HG03108 (cell line): Measurements from ENCODE around the gene CTSO.
"Not testable (repeated sequence)": the region's sequence is repeated elsewhere in the genome, so short reads cannot be mapped to it uniquely, and the experiment has no call there.

Experiments
- ATAC-seq: cut with Tn5 transposase; IDR thresholded peaks from one replicate; pipeline ENCODE4 v1.9.1; 2021; ENCODE audit warnings: moderate library complexity; ENCODE audit not compliant: unreplicated experiment

CTSO gene

DNA sequence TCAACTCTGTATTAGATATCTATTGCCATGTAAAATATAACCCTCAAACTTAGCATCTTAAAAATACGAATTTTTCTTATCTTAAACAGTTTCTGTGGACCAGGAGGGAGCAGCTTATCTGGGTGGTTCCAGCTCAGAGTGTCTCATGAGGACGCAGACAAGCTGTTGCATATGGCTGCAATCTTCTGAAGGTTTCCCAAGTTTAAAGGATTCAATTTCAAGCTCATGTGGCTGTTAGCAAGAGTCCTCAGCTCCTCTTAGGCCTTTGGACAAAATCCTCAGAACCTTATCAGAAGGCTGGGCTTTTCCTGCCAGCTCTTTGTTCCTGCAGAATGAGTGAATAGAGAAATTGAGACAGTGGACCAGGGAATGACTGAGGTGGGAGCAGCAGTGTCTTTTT lies 2.8 kb upstream of the CTSO start:
- ATAC-seq = no peak

DNA sequence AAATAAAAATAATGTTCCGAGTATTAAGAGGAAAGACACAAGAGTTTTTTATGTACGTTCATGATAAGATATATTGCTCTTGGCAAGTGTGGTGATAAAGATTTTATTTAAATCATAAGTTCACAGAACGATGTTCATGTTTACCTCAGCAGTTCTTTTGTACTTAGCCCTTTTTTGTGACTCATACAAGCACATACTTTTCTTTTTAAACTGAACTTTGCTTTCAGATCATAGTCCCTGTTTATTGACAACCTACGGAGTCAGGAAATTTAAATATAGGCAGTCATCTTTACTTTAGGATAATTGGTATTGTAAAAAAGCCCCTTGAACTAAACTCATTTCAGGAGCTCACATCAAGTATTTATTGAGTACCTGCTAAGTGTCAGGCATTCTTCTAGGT lies 1.3 kb upstream of the CTSO start:
- ATAC-seq = no peak

DNA sequence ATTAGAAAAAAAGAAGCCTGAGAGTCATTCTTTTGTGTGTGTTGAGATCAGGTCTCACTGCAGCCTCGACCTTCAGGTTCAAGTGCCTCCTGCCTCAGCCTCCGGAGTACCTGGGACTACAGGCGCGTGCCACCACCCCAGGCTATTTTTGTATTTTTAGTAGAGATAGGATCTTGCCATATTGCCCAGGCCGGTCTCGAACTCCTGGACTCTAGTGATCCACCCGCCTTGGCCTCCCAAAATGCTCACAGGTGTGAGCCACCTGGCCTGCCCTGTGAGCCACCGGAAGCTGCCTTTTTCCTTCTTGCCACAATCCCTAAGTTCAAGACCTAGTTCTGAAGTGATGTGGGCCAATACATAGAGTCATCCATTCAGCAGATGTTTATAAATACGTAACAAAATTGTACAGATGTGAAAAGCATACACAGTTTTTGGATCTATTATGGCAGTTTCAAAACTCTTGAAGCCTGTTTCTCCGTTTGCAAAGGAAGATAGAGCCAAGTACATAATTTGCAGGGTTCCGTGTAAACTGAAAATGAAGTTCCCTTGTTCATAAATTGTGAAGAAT lies 536 bp upstream of the CTSO start:
- no peak for ATAC-seq

DNA sequence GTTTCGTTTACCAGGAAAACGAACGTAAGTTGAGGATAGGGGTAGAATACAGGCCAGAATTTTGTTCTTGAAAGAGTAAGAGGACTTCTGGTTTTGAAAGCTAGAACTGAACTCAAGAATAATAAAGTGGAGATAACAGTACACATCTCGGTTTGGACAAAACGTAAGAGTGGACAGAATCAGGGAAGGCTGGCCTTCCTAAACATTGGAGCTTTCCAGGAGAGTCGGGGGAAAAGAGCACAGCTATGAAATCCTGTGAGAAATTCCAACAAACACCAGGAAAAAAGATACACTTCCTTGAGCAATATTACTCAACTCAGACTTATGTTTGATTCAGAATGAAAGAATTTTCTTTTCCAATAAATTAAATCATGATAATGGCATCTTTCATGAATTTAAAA lies 1.2 kb downstream of the CTSO start:
- ATAC-seq = no peak

DNA sequence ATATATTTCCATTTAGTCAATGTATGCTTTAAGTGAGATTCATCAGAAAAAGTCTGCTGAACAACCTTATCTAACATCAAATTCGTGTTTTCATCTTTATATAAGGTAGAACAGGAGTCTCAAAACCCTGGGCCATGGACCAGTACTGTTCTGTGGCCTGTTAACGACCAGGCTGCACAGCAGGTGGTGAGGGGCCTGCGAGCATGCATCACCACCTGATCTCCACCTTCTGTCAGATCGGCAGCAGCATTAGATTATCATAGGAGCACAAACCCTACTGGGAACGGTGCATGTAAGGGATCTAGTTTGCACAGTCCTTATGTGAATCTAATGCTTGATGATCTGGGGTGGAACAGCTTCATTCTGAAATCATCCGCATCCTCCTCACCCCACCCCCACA lies 3.2 kb downstream of the CTSO start:
- no peak for ATAC-seq

DNA sequence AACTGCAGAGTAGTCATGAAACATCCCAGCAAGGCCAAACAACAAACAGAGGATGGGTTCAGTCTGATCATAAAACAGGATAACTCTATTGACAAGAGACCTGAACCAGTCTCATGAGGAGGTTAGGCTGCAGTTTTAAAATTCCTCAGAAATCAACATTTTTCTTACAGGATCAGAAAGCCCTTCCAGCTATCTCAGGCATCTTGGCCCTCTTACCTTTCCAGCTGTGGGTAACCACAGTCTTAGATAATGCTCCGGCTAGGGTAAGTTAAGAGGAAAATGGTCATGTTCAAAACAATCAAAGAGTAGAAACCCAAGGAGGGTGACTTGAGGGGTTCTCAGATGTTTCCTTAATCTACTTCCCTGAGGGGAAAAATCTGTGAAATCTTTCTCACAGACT lies 5.1 kb downstream of the CTSO start:
- ATAC-seq = no peak

DNA sequence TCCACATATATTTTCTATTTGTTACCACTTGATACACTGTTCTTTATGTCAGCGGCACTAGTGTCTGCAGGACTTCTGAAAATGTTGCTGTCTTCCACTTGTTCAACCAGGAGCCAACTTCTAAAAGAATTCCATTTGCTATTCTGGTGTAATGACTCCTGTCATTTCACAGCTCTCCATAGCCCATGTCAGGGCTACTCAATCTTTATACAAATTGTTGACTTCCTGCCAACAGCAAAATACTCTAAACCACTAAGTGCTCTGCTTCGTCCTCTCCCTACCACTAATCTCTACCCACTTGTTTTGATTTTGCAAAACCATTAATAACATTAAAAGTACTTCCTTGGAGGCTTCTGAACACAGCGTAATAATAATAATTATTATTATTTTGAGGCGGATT lies 7.2 kb downstream of the CTSO start:
- ATAC-seq = no peak

DNA sequence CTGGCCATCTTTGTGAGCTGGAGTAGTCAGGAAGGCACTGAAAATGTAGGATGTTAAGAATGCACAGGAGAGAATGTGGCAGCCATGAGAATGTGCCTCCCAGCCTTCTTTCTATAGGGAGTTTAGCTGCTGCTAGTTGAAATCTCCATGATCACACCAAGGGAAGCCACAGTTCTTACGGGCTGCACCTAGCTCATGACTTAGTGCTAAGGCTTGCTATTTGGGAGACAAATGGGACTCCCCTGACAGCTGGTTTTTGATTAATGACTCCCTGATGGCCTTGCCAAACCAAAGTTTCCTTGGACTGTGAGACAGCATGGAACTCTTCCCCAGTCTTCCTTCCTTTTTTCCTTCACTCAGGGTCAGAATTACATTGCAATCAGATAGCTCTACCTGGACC lies 9.2 kb downstream of the CTSO start:
- ATAC-seq = no peak

DNA sequence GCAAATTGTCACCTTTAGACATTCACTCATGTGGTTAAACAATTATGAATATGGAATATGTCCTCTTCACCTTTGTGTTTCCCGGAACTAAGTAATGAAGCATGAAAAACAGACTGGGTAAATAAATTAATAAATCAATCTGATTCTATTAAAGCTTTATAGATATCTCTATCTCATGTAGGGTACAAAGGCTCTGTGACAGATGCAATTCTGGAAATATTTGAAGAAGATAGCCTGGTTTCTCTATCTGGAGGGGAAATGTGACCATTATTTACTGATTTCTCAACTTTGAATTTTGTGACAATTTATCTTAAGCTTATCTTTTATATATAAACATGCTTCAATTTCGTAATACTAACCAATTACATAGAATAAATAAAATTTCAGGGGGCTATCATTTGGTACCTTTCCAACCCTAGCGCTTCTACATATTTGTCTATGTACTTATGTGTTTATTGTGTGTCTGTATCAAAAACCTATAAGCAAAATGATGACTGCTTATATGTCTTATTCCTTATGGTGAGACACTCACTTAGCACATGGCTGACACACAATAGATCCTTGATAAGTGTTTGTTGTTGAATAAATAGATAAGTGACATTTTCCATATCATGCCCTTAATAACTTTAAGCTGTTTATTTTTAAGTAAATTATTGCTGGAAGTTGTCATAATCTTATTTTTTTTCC lies 9.9 kb downstream of the CTSO start:
- ATAC-seq = no peak

DNA sequence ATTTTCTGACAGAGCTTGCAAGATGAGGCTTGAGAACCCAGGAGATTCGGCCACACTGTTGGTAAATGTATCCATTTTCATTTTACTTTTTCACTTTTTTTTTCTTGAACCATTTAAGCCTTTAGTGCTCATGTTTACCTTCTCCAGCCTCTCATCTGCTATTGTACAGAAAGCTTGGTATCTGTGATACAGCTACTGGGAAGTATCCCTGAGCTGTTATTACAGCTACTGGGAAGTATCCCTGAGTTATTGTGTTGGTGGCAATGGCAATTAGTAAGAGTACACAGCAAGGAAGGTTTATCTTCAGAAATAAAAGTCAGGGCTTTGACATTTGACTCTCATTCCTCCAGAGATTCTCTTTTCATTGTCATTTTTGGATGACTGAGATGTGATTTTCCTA lies 11.8 kb downstream of the CTSO start:
- ATAC-seq = no peak

DNA sequence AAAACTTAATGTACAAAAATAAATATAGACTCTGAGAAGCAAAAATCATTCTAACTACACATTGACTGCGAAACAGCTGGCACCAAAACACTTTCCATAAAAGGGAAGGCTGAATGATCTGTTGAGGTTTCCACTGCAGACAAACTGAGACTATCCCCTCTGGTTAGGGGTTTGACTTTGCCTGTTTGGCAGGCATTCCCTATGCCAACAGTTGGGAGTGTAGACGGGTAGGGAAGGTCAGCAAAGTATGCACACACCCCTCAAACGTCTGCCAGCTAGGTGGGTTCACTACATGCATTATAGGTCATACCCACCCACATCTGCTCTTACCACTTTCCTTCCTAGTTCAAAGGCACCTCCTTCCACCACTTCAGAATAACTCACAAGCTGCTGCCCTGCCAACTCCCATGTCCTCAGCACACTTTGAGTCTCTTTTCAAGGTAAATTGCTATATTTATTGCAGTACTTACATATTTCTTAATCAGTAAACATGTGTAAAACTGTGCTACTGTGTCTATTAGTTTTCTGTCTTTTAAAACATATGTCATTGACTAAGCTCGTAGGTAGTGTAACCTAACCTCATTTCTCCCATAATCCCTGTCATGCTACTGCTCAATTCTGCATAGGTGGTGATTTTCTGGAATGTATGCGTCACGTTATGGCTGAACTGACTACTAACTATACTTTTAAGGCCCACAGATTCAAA lies 12.4 kb downstream of the CTSO start:
- no peak for ATAC-seq

DNA sequence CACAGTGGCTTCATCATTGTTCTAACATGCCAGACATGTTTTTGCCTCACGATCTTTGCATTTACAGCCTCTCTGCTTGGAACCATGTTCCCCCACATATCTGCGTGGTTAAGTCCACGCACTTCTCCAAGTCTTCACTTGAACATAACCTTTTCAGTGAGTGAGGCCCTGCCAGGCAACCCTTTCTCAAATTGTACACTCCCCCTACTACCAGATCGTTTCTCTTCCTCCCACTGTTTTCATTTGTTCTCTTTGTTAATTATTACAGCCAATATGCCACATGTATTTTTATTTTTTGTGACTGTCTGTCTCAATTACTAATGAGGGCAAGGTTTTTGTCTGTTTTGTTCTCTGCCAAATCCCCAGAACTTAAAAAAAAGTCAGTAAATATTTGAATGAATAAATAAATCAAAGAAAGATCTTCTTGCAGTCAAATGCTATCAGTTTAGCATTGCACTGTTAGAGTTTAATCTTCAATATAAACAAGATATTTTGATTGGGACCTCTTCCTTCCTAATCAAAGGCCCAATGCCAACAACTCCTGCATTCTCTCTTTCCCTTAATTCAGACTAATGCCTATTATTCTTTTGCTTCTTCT lies 18.2 kb downstream of the CTSO start:
- ATAC-seq = no peak

DNA sequence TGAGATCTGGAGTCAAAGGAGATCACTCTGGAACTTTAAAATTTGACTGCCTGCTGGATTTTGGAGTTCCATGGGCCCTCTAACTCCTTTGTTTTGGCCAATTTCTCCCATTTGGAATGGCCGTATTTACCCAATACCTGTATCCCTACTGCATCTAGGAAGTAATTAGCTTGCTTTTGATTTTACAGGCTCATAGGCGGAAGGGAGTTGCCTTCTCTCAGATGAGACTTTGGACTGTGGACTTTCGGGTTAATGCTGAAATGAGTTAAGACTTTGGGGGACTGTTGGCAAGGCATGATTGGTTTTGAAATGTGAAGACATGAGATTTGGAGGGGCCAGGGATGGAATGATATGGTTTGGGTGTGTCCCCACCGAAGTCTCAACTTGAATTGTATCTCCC lies 19.0 kb downstream of the CTSO start:
- ATAC-seq = not testable (repeated sequence)

DNA sequence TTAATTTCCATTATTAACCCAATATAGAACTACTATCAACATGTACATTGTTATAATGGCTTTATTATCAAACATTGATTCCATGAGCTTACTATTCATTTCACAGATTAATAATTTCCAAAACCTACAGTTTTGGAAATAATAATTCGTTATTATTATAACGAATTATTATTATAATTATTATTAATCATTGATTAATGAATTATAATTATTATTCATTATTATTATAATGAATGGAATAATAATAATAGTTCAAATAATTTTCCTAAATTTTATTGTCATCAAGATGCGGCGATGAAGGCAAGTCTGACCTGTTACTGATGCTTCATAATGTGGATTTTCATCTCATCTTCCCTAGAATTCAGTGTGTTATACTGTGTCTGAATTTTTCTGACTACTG lies 22.0 kb downstream of the CTSO start:
- ATAC-seq = no peak

DNA sequence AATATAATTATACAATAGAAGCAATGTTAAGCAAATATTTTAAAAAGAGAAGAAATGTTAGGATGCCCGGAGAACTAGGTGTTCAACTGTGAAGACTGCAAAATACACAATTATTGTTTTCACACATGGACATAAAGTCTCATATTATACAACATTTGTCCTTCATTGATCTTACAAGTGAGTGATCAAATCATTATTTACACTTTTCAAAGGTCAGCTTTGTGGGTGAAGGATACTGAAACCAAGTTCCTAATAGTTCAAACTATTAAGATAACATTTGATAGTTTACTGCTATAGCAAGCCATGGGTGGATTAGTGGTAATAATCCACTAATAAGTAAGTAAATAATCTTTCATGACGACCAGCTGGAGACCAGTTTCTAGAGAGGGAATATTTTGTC lies 23.3 kb downstream of the CTSO start:
- ATAC-seq = no peak

DNA sequence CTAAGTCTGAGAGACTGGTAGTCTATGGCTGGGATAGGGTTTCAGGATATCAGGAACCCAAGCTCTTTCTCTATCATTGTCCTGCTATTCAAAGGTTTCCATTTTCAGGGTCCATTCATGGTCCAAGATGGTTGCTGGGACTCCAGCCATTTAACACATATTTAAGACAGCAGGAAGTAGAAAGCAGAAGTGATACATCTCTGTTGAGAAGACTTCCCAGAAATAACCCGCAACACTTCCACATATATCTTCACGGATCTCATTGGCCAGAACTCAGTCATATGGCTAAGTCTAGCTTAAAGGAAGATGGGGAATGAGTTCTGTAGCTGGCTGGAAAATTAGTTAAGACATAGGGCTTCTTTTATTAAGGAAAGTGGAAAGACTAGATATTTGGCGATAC lies 23.8 kb downstream of the CTSO start:
- no peak for ATAC-seq

DNA sequence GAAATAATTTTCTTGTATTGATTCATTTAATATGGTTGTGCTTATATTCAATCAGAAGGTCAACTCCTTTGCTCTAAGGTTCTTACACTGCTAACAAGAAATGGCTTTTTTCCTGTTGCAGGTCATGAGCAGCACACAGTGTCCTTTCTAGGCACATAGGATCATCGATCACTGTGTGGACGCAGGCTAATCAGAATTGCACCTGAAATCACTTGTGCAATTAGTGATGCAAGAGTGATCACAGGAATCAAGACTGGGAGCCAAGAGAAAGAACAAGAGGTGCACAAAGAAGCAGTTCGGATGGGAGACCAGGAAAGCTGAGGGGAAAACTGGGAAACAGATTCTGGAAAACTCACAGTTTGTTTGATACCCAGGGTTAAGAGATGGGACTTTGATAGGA lies 29.0 kb downstream of the CTSO start:
- ATAC-seq = no peak

DNA sequence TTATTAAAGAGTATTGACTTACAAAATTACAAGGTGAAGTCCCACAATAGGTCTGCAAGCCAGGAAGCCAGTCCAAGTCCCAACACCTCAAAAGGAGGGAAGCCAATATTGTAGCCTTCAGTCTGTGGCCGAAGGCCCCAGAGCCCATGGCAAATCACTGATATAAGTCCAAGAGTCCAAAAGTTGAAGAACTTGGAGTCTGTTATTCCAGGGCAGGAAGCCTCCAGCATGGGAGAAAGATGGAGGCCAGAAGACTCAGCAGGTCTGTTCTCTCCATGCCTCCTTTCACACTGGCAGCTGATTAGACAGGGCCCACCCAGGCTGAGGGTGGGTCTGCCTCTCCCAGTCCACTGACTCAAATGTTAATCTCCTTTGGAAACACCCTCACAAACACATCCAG lies 32.1 kb downstream of the CTSO start:
- ATAC-seq = no peak

DNA sequence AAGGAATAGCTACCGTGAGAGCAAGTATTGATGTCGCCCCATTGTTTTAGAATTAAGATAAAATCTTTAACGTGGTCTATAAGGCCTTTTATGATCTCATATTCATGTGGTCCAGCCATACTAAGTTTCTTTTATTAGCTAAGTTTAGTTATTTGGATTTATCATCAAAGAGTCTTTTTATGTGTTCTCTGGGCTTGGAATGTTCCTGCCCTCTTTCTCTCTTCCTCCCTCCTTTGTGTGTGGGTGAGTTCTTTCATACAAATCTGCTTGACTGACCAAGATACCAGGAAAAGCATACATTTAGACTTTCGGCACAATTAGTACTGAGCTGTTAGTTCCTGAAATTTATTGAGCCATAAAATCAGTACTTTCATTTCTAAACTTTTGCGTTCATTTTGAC lies 38.9 kb downstream of the CTSO start:
- no peak for ATAC-seq

DNA sequence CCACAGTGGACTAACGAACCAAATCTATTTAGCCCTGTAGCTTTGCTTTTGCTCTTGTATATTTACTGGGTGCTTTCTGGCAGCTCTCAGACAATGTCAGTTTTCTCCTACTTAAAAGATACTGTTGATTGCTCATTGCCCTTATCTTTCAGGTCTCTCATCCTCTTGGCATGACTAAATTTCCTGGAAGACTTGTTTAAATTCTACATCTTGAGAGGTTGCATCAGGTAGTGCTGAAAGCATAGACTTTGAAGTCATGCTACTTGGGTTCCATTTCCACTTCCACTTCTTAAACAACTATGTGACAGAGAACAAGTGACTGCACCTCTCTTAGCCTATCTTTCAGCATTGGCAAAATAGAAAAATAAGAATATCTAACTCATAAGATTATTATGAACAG lies 41.8 kb downstream of the CTSO start:
- ATAC-seq = no peak

DNA sequence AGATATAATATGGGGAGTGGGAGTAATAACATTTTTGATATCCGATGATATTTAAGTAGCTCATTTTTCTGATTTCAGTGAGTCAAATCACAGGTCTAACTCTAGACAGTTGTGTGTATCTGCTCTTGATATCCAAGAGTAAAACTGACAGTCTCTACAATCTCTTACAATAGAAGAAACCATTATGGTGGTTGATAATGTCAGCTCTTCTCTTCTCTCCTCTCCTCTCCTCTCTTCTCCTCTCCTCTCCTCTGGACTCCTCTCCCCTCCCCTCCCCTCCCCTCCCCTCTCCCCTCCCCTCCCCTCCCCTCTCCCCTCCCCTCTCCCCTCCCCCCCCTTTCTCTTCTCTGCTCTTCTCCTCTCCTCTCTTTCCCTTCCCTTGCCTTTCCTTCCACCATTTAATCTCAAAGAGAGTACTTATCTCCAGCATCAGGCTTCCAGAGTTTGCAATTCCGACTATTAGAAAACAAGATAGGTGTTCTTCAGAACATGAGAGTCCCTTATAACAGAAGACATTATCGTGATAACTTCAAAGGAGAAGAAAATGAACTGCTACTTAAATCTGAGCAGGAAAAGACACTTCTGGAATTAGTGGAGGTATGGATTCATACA lies 43.9 kb downstream of the CTSO start:
- ATAC-seq = no peak
